Activated CD4-positive, alpha-beta T cell treated with anti-CD3 and anti-CD28 coated beads for 1 hour (primary cell): ENCODE data around the gene MKRN3.
"Not testable (repeated sequence)": the region's sequence is repeated elsewhere in the genome, so short reads cannot be mapped to it uniquely, and the experiment has no call there.

ENCODE experiments used
- DNase-seq: peaks from one replicate; pipeline ENCODE4 v3.0.0-alpha.2; 2020

MKRN3 gene

GRCh38 chr15:23589012-23589411 is 23.5 kb downstream of the MKRN3 start:
- DNase-seq: no peak

- DNase-seq: no peak
Measured at GRCh38 chr15:23594252-23594770, 28.8 kb downstream of the MKRN3 start.

- DNase-seq: no peak
Measured at GRCh38 chr15:23595368-23595767, 29.9 kb downstream of the MKRN3 start.

- DNase-seq: no peak
Measured at GRCh38 chr15:23596736-23597135, 31.3 kb downstream of the MKRN3 start.

- DNase-seq: not testable (repeated sequence)
Measured at GRCh38 chr15:23597278-23597677, 31.8 kb downstream of the MKRN3 start.

- DNase-seq: no peak
Measured at GRCh38 chr15:23599053-23599452, 33.6 kb downstream of the MKRN3 start.

GRCh38 chr15:23602124-23602523 is 36.6 kb downstream of the MKRN3 start:
- no peak for DNase-seq

- DNase-seq: no peak
Measured at GRCh38 chr15:23606226-23606625, 40.8 kb downstream of the MKRN3 start.

GRCh38 chr15:23616536-23616935 is 51.1 kb downstream of the MKRN3 start:
- no peak for DNase-seq
